Esophagus muscularis mucosa (tissue), 4 donors: ENCODE measurements around the gene ZNF280B.

Experiments used
- EP300 ChIP-seq: sonication (generic); formaldehyde crosslinking; IDR thresholded peaks from one replicate; pipeline ENCODE4 v1.6.1; 2017; ENCODE audit warnings: antibody characterized with exemption
- POLR2A ChIP-seq: fragments of 450-650 bp; IDR thresholded peaks from one replicate; pipeline ENCODE4 v1.6.1; 2017; ENCODE audit warnings: antibody characterized with exemption, moderate library complexity, mild to moderate bottlenecking, low read depth
- POLR2AphosphoS5 ChIP-seq, 2 donors: sonication (generic); formaldehyde crosslinking; IDR thresholded peaks; one replicate each; pipeline ENCODE4 v1.6.1; 2017; ENCODE audit warnings: antibody characterized with exemption in 2 of 2
- TF ChIP-seq, protein P1 (sequence below), 3 experiments: fragments of 200-600 bp in 2 of 3; fragments of 450-650 bp in 1 of 3; sonication (generic) in 2 of 3; IDR thresholded peaks; one replicate each; pipeline ENCODE4 v1.5.1; 2017 to 2019; ENCODE audit warnings: antibody characterized with exemption in 3 of 3, mild to moderate bottlenecking in 2 of 3, moderate library complexity in 1 of 3

DNA sequence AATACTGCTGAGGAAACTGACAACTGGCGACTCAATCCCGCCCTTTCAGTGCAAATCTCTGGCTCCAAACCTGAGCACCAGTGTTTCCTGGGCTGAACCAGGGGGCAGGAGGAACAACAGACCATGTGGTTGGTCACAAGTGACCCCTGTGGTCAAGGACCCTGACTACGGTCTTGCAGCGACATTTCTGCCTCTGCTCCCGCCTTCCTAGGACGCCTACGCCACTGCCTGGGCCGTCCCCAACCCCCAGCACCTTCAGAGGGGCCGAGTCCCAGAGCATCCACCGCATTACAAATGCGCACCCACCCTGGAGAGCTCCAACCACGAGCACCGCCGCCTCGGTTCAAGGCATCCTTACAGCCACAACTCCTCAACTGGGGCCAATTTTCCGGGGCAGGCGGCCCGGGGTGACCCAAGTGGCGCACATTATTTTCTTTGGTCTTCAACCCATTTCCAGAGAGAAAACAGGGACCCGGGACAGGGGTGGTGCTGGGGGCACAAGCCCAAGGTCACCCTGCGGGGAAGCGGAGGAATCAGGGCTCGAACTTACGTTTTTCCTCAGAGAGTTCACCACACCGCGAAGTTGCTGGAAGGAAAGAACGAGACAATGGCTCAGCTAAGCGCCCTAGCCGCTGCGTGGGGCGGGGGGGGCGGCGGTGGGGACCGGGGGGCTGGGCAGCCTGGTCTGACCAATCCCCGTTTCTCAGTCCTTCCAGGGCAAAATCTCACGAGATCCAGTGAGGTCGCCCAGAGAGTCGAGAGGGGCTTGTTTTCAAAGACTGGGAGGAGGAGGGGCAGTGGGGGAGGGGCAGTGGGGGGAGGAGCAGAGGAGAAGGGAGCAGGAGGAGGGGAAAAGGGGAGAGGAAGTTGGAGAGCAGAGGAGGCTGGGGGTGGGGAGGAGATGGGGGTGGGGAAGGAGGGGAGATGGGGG, 48.7 kb upstream of the ZNF280B start:
- TF ChIP-seq POLR2A: no peak
- no peak for TF ChIP-seq POLR2AphosphoS5 (IDR thresholded peaks at IDR 0.05)
- TF ChIP-seq, protein P1, sequence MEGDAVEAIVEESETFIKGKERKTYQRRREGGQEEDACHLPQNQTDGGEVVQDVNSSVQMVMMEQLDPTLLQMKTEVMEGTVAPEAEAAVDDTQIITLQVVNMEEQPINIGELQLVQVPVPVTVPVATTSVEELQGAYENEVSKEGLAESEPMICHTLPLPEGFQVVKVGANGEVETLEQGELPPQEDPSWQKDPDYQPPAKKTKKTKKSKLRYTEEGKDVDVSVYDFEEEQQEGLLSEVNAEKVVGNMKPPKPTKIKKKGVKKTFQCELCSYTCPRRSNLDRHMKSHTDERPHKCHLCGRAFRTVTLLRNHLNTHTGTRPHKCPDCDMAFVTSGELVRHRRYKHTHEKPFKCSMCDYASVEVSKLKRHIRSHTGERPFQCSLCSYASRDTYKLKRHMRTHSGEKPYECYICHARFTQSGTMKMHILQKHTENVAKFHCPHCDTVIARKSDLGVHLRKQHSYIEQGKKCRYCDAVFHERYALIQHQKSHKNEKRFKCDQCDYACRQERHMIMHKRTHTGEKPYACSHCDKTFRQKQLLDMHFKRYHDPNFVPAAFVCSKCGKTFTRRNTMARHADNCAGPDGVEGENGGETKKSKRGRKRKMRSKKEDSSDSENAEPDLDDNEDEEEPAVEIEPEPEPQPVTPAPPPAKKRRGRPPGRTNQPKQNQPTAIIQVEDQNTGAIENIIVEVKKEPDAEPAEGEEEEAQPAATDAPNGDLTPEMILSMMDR (IDR thresholded peaks at IDR 0.05): no peak
- TF ChIP-seq EP300: no peak
